ENCODE results near the gene MAD2L2.

GRCh38 chr1:11650331-11650991 is 30.5 kb downstream of the MAD2L2 start:
- TF ChIP-seq, protein P1, sequence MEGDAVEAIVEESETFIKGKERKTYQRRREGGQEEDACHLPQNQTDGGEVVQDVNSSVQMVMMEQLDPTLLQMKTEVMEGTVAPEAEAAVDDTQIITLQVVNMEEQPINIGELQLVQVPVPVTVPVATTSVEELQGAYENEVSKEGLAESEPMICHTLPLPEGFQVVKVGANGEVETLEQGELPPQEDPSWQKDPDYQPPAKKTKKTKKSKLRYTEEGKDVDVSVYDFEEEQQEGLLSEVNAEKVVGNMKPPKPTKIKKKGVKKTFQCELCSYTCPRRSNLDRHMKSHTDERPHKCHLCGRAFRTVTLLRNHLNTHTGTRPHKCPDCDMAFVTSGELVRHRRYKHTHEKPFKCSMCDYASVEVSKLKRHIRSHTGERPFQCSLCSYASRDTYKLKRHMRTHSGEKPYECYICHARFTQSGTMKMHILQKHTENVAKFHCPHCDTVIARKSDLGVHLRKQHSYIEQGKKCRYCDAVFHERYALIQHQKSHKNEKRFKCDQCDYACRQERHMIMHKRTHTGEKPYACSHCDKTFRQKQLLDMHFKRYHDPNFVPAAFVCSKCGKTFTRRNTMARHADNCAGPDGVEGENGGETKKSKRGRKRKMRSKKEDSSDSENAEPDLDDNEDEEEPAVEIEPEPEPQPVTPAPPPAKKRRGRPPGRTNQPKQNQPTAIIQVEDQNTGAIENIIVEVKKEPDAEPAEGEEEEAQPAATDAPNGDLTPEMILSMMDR (conservative IDR thresholded peaks at IDR 0.05 in 1 of 2, IDR thresholded peaks at IDR 0.05 in 1 of 2; ENCODE audit: low read depth in 1 of 2, low read length in 2 of 2), result peak; percentile 53 to 54
- no peak for TF ChIP-seq EZH2 (IDR thresholded peaks at IDR 0.05; ENCODE audit: low read length, missing control alignments)

All from fibroblast of lung (primary cell).